ENCODE data around the gene PANX2. TPM values are rescaled to one million over a fixed set of nuclear protein-coding genes. Genes with fewer than 3 reads are reported as not detected.
"Not testable (repeated sequence)": the region's sequence is repeated elsewhere in the genome, so short reads cannot be mapped to it uniquely, and the experiment has no call there.

The PANX2 gene
- total RNA-seq, 1 donor from 2014 or later = 0.92 TPM

- ATAC-seq = no peak
Observed at GRCh38 chr22:50148166-50148500, 22.4 kb upstream of the PANX2 start.

- ATAC-seq = peak; percentile 86
Observed at GRCh38 chr22:50148991-50149721, 21.4 kb upstream of the PANX2 start.

GRCh38 chr22:50150161-50151129 lies 20.1 kb upstream of the PANX2 start:
- peak; percentile 21 for ATAC-seq

DNA sequence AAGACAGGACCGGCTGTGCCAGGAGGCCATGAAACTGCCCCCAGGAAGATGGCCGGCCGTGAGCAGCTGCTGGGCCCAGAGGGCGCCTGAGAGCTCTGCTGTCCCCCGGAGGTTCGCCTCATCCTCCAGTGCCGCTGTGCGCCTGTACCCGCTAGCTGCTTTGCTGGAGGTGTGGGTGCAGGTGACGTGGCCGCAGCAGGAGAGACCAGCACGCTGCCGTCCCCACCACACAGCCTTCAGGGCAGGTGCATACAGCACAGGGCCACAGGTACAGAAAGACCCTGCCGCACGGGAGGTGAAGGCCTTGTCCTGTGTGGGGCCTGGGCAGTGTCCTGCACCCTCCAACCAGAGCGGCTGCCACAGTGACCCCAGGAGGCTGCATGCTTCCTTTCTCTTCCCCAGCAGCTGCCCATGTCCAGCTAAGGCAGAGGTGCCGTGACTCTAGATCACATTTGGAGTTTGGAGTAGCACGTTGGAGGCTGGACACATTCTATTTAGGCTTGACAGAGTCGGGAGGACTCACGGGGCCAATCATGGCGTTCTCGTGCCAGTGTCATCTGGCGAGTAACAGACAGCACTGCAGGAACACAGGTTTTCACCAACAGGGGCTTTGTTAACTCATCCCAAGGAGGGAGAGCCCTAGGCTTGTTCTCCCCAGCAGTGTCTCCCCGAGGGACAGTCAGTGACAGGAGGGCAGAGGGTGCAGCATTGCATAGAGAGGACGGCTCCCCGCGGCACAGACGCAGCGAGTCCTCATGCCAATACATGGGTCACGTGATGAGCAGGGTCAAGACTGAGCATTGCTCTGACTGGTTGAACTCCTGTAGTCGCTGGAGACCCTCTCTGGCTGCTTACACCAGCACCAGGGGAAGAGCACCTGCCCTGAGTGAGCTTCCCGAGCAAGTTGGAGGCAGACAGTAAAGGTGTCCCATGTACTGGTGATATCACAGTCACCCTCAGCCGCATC lies 18.7 kb upstream of the PANX2 start:
- no peak for ATAC-seq

GRCh38 chr22:50153056-50153755 lies 17.3 kb upstream of the PANX2 start:
- ATAC-seq = no peak

GRCh38 chr22:50153756-50154140 lies 16.8 kb upstream of the PANX2 start:
- no peak for ATAC-seq

DNA sequence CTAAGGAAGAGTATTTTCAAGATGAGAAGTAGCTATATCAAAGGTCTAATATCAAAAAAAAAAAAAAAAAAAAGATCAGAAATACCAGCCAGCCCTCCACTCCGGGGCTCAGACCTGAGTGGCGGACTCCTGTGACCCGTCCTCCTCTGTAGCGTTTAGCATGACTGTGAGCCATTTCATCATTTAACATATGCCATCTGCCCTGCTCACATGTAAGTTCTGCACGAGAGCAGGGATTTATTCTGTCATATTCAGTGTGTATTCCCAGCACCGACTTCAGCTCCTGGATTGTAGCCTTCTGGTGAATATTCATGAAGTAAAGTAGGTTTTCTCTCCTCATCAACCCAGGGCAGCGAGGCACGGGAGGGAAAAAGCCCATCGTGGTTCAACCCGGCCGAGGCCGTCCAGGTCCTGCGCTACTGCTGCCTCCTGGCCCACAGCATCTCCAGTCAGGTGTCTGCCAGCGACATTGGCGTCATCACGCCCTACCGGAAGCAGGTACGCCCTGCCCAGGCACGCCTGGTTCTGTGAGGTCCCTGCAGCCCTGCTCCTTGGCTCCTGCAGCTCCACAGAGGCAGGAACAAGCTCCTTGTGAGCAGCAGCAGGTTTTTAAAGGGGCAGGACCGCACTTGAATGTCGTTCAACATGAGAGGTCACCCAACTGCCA lies 12.7 kb upstream of the PANX2 start:
- ATAC-seq = peak; percentile 95

- ATAC-seq = no peak
Observed at GRCh38 chr22:50160947-50161346, 9.6 kb upstream of the PANX2 start.

DNA sequence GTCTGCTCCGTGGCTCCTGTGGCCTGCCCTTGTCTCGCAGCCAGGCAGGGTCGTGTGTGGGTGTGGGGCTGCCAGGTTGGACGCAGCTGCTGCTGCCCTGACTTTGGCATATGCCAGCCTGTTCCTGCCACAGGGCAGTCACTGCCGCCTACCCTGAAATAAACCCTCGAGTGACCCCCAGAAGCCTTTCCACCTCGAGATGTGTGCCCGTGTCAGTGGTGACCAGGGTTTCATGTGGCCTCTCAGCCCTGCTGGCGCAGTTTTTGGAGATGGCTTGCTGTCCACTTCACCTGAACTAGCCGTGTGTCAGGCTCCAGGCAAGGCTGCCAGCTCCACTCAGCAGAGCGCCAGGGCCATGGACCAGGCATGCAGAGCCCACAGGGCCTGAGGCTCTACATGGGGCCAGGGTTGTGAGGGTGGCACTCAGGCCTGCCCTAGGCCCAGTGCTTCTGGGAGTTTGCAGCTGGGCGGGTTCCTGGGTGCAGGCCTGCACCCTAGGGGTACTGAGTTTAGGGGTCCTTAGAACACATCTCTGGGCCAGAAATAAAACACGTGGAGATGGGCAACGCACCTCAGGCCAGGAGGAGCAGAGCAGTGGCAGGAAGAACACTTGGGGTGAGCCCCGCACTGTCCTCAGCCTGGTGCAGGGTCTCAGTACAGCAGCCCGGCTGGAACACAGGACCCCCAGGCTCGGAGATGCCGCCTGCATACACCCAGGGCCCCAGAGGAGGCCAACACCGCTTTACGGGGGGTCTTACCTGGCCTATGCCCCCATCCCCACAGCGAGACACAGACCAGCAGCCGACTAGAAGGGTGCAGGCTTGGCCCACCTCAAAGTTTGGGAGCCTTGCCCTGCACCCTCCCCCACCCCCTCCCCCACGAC lies 8.8 kb upstream of the PANX2 start:
- no peak for ATAC-seq

DNA sequence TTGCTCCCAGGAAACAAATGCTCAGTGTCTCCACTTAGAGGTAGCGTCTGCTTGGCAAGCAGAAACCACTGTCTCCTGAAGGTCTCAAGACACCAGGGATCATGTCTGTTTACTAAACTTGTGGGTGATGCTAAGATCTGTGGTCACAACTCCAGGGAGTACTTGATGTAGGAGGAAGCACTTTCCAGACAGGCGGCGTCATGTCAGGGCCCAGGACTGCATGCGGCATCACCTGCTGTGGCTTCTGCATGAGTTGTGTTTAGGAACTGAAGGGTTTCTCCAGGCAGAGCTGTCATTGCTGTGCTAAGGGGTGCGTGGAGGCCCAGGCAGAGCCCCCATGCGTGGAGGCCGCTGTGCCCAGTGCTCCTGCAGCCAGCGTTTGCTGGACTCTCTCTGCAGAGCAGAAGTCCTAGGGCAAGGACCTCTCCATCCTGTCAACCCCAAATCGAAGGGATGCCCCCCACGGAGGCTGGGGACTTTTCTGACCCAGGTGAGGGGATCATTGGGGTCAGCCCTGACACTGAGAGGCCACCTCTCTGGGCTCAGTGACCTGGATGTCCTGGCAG lies 8.1 kb upstream of the PANX2 start:
- ATAC-seq = no peak

GRCh38 chr22:50165436-50166123 lies 5.0 kb upstream of the PANX2 start:
- no peak for ATAC-seq

- ATAC-seq = no peak
Observed at GRCh38 chr22:50167689-50168489, 2.6 kb upstream of the PANX2 start.

GRCh38 chr22:50168490-50169180 lies 1.9 kb upstream of the PANX2 start:
- not testable (repeated sequence) for ATAC-seq

GRCh38 chr22:50169181-50169759 lies 1.3 kb upstream of the PANX2 start:
- no peak for ATAC-seq

DNA sequence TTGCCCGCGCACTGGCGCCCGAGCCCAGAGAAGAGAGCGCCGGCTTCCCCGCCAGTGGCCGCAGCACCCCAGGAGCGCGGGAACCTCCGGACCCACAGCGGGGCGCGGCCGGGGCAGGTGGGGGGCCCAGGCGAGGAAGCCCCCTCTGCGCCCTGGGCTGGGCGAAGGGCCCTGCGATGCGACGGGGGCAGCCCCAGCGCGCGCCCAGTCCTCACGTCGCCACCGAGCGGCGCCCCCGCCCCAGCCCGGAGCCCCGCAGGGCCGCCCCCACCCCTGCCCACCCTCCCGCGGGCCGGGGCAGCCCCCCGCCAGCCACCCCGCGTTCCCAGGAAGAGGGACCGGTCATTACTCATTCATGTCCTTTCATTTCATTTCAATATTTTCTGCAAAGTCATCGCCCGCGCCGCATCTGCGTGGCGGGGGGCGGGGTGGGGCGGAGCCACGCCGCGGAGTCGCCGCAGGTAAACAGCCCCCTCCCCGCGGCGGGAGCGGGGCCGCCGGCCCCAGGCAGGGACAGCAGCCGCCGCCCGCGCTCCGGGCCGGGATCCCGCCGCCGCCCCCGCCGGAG lies 673 bp upstream of the PANX2 start:
- peak; percentile 13 for ATAC-seq

DNA sequence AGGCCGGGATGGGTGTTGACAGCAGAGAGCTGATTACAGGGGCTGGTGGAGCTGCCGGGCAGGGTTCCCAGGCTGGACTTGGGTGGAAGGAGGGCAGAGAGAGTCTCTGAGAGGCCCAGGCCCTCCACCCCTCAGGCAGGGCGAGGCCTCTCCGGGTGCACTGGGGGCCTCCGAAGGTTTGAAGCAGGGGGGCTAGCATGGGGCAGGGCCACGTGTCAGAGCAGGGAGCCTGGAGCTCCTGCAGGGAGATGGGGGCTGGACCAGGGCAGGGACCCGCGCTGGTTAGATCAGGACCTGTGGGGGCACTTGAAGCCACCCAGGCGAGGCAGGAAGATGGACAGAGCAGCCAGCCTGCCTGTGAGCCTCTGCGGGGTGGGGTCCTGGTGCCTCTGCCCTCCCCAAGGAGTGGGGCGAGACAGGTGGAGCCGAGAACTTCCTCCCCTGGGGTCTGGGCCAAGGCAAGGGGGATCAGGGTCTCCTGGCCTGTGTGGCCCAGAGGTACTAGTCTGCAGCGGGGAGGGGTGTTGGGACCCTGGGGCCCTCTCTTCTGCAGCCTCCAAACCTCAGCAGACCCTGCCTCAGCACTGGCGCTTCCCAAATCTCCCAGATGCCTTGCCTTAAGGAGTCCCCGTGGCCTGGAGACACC lies 911 bp downstream of the PANX2 start:
- peak; percentile 10 for ATAC-seq

Measured in esophagus mucosa (tissue), 1 donor.